GM13977 (cell line): ENCODE data around the gene ANKRD44.

Experiments
- DNase-seq: peaks from one replicate; pipeline ENCODE4 v3.0.0; 2012; ENCODE audit warnings: low spot score
- CTCF ChIP-seq: IDR thresholded peaks from 2 replicates; pipeline ENCODE4 v1.5.1; 2012; ENCODE audit warnings: mild to moderate bottlenecking, control low read depth; ENCODE audit not compliant: insufficient read depth; ENCODE audit errors: extremely low read depth, missing control alignments
- in situ Hi-C: fragments of 300-500 bp; cut with MboI; formaldehyde crosslinking; loops from one replicate; pipeline ENCODE4 v1.12.0; 2022; ENCODE audit warnings: low sequenced_read_pairs, low pct_unique_long_range_greater_than_20kb, mixed read lengths, inconsistent platforms; ENCODE audit not compliant: unreplicated experiment

The ANKRD44 gene

GRCh38 chr2:197054437-197054836 is 256.1 kb downstream of the ANKRD44 start:
- DNase-seq, result no peak
- in situ Hi-C loops, result no loop called here
- no peak for TF ChIP-seq CTCF

GRCh38 chr2:197052356-197052755 is 258.2 kb downstream of the ANKRD44 start:
- DNase-seq, result no peak
- TF ChIP-seq CTCF, result no peak
- in situ Hi-C loops, result no loop called here

GRCh38 chr2:197045115-197045514 is 265.5 kb downstream of the ANKRD44 start:
- no peak for TF ChIP-seq CTCF
- DNase-seq, result no peak
- in situ Hi-C loops, result no loop called here

- no peak for DNase-seq
- in situ Hi-C loops, result no loop called here
- no peak for TF ChIP-seq CTCF
Measured at GRCh38 chr2:197042739-197043196, 267.8 kb downstream of the ANKRD44 start.

GRCh38 chr2:197037863-197038398 is 272.6 kb downstream of the ANKRD44 start:
- DNase-seq, result no peak
- no peak for TF ChIP-seq CTCF
- in situ Hi-C loops, result no loop called here

- in situ Hi-C loops, result no loop called here
- DNase-seq, result no peak
- no peak for TF ChIP-seq CTCF
Measured at GRCh38 chr2:197035002-197035401, 275.6 kb downstream of the ANKRD44 start.

- no peak for TF ChIP-seq CTCF
- in situ Hi-C loops, result no loop called here
- DNase-seq, result no peak
Measured at GRCh38 chr2:197034292-197034691, 276.3 kb downstream of the ANKRD44 start.
